NCI-H1048 (cell line): ENCODE measurements around the gene MLANA.
A peak's percentile ranks its signal among the peaks of the same experiment; 100 is the strongest.
"Not testable (repeated sequence)": the region's sequence is repeated elsewhere in the genome, so short reads cannot be mapped to it uniquely, and the experiment has no call there.

ENCODE experiments used
- DNase-seq: peaks from one replicate; lab custom pipeline; 2025; lab: John Stamatoyannopoulos, UW

Gene MLANA

GRCh38 chr9:5870020-5870339 lies 20.7 kb upstream of the MLANA start:
- no peak for DNase-seq

- DNase-seq: no peak
Measured at GRCh38 chr9:5870691-5871090, 20.0 kb upstream of the MLANA start.

GRCh38 chr9:5871785-5872184 lies 18.9 kb upstream of the MLANA start:
- DNase-seq: no peak

- DNase-seq: no peak
Measured at GRCh38 chr9:5872511-5872910, 18.2 kb upstream of the MLANA start.

GRCh38 chr9:5873439-5873838 lies 17.2 kb upstream of the MLANA start:
- DNase-seq: no peak

- DNase-seq: no peak
Measured at GRCh38 chr9:5874048-5874447, 16.6 kb upstream of the MLANA start.

GRCh38 chr9:5876026-5876425 lies 14.7 kb upstream of the MLANA start:
- DNase-seq: no peak

GRCh38 chr9:5876711-5877110 lies 14.0 kb upstream of the MLANA start:
- DNase-seq: no peak

GRCh38 chr9:5879419-5880181 lies 11.1 kb upstream of the MLANA start:
- DNase-seq: no peak

- DNase-seq: not testable (repeated sequence)
Measured at GRCh38 chr9:5882244-5883012, 8.3 kb upstream of the MLANA start.

GRCh38 chr9:5884191-5884590 lies 6.5 kb upstream of the MLANA start:
- no peak for DNase-seq

GRCh38 chr9:5886114-5886939 lies 4.4 kb upstream of the MLANA start:
- DNase-seq: peak; percentile 48

- no peak for DNase-seq
Measured at GRCh38 chr9:5892456-5893133, 1.9 kb downstream of the MLANA start.

GRCh38 chr9:5893134-5893505 lies 2.4 kb downstream of the MLANA start:
- DNase-seq: no peak

- DNase-seq: no peak
Measured at GRCh38 chr9:5893591-5894236, 3.0 kb downstream of the MLANA start.

GRCh38 chr9:5894237-5894959 lies 3.7 kb downstream of the MLANA start:
- DNase-seq: no peak

GRCh38 chr9:5895782-5896181 lies 5.1 kb downstream of the MLANA start:
- no peak for DNase-seq

- no peak for DNase-seq
Measured at GRCh38 chr9:5896863-5897262, 6.2 kb downstream of the MLANA start.

GRCh38 chr9:5897851-5898250 lies 7.2 kb downstream of the MLANA start:
- DNase-seq: no peak

- DNase-seq: no peak
Measured at GRCh38 chr9:5899292-5899691, 8.6 kb downstream of the MLANA start.

GRCh38 chr9:5900622-5901021 lies 9.9 kb downstream of the MLANA start:
- DNase-seq: no peak
